ENCODE measurements around the gene CLEC4G. TPM values are rescaled to one million over a fixed set of nuclear protein-coding genes. Genes with fewer than 3 reads are reported as not detected.

CLEC4G gene
- total RNA-seq, 1 donor from 2014 or later = 0.20 TPM

DNA sequence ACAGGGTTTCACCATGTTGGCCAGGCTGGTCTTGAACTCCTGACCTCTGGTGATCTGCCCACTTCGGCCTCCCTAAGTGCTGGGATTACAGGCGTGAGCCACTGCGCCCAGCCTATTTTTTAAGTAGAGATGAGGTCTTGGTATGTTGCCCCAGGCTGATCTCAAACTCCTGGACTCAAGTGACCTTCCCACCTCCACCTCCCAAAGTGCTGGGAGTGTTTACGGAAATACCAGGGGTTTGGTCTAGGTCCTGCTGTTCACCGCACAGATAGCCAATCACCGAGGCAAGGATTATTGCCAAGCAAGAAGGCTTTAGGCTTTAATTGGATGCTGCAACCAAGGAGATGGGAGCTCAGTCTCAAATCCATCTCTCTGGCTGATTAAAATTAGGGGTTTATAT is 11.6 kb downstream of the CLEC4G start:
- no peak for DNase-seq

DNA sequence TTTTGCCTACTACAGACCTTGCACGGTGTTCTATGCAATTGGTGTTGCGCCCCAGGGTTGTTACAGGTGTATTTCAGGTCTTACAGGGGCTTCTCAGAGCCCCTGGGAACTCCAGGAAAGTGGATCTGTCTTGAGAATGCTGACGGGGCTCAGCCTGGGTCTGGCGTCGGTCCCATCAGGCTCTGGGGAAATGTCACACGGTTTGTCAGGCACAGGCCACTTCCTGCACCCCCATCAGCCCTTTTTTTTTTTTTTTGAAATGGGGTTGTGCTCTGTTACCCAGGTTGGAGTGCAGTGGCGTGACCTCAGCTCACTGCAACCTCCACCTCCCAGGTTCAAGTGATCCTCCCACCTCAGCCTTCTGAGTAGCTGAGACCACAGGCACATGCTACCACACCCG is 13.2 kb downstream of the CLEC4G start:
- DNase-seq = no peak

GRCh38 chr19:7716762-7717161 is 15.1 kb downstream of the CLEC4G start:
- no peak for DNase-seq

- DNase-seq = no peak
Observed at GRCh38 chr19:7715671-7716070, 16.2 kb downstream of the CLEC4G start.

DNA sequence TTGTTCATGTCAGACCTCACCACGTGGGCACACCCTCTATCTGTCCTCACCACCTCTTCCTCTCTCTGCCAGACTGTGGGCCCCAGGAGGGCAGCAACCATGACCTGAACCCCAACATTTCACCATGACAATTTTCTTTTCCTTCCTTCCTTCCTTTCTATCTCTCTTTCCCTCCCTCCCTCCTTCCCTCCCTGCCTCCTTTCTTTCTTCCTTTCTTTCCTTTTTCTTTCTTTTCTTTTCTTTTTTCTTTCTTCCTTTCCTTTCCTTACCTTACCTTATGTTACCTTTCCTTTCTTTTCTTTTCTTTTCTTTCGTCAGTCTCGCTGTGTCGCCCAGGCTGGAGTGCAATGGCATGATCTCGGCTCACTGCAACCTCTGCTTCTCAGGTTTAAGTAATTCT is 21.3 kb downstream of the CLEC4G start:
- no peak for DNase-seq

DNA sequence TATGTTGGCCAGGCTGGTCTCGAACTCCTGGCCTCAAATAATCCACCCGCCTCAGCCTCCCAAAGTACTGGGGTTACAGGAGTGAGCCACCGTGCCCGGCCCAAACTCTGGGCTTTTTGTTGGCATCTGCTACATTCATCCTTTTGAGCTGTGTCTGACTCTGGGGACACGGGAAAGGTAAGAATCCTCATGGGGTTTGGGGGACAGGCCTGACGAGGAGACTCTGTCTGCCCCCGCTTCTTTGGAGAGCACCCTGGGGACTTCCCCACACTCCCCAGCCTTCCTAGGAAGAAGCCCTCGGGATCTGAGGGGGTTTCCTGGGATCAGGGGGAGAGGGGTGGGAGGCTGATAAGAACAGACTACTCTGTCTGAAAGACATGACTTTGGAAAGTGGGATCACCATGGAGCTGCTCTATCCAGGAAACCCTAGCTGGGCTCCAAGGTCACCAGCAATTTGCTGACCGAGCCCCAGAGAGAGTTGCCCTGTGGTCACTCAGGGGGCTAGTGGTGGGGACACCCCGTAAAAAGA is 21.9 kb downstream of the CLEC4G start:
- DNase-seq = no peak

- no peak for DNase-seq
Observed at GRCh38 chr19:7706955-7707456, 24.9 kb downstream of the CLEC4G start.

DNA sequence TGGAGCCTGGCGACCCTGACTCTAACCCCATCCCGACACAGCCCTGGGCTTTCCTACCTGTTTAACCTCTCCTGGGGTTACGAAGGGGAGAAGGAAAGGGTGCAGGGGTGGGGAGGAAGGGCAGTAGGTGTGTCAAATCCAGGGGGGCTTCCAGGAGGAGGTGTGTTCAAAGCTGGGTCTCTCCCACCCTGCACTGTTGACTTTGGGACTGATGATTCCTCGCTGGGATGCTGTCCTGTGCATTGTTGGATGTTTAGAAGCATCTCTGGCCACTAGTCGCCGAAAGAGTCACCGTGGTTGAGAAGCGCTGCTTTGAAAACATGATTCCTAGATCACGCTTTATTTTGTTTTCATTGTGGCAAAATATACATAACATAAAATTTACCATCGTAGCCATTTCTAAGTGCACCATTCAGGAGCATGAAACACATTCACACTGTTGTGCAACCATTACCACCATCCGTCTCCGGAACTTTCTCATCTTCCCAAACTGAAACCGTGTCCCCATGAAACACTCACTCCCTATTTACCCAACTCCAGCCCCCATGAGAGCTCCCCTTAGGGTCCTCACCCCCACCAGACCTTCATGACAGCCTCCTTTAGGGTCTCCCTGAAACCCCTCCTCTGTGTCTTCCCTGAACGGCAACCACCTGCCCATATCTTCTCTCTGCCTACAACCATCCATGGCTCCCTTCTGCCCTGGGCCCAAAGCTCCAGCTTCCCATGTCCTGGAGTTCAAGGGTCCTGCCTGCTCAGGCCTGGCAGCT is 25.5 kb downstream of the CLEC4G start:
- DNase-seq = no peak

- DNase-seq = no peak
Observed at GRCh38 chr19:7705387-7706187, 26.3 kb downstream of the CLEC4G start.

- DNase-seq = no peak
Observed at GRCh38 chr19:7704280-7705060, 27.4 kb downstream of the CLEC4G start.

- DNase-seq = no peak
Observed at GRCh38 chr19:7703332-7703731, 28.6 kb downstream of the CLEC4G start.

GRCh38 chr19:7701654-7702457 is 30.1 kb downstream of the CLEC4G start, which contains the start of gene FCER2:
FCER2 (minus strand) TSS chr19:7702131; CDS start chr19:7699760, 2,371 bp downstream.
- no peak for DNase-seq

GRCh38 chr19:7701049-7701653 is 30.8 kb downstream of the CLEC4G start:
- no peak for DNase-seq

- no peak for DNase-seq
Observed at GRCh38 chr19:7699417-7700401, 32.2 kb downstream of the CLEC4G start.

GRCh38 chr19:7699003-7699402 is 32.9 kb downstream of the CLEC4G start:
- DNase-seq = no peak

- no peak for DNase-seq
Observed at GRCh38 chr19:7698583-7698982, 33.3 kb downstream of the CLEC4G start.

DNA sequence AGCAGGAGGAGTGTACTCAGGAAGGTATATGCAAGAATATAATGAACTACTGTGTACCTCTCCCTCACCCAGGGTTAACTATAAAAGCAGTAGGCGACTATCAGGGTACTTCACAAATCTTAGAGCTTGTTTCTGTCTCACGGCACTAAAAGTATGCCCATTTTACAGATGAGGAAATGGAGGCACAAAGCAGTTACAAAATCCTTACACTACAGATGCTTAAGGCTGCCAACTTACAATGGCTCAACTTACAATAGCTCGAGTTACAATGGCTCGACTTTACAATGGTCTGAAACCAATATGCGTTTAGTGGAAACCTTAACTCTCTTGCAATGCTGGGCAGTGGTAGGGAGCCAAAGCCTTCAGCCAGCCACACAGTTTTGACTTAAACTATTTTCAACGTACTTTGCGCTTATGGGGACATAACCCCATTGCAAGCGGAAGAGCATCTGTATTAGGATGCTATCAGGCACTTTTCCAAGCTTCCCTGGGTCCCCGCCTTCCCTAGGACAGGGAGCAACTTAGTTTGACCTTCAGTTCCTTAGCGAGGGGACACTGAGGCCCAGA is 34.1 kb downstream of the CLEC4G start:
- no peak for DNase-seq

GRCh38 chr19:7694499-7694898 is 37.4 kb downstream of the CLEC4G start:
- DNase-seq = no peak

- DNase-seq = no peak
Observed at GRCh38 chr19:7692417-7693088, 39.4 kb downstream of the CLEC4G start.
